AG09309 (cell line): ENCODE data around the gene LRRK1.

Experiments used
- DNase-seq: peaks from one replicate; pipeline ENCODE4 v3.0.0-alpha.2; 2010; ENCODE audit warnings: low read depth
- H3K4me3 ChIP-seq: 2 replicates; pipeline ENCODE4 v1.5.1; 2011; ENCODE audit warnings: mild to moderate bottlenecking, low read depth, low read length, moderate library complexity; ENCODE audit not compliant: control insufficient read depth
- CTCF ChIP-seq: IDR thresholded peaks from 2 replicates; pipeline ENCODE4 v1.5.1; 2011; ENCODE audit warnings: mild to moderate bottlenecking, low read depth, low read length, inconsistent platforms; ENCODE audit not compliant: insufficient read depth, control insufficient read depth; ENCODE audit errors: missing control alignments

LRRK1 gene

GRCh38 chr15:100932676-100933348 is 13.7 kb downstream of the LRRK1 start:
- TF ChIP-seq CTCF: no peak
- H3K4me3 ChIP-seq: no peak overlapping the region
- no peak for DNase-seq

GRCh38 chr15:100934166-100934565 is 15.0 kb downstream of the LRRK1 start:
- no peak for TF ChIP-seq CTCF
- no peak overlapping the region for H3K4me3 ChIP-seq
- no peak for DNase-seq

- peak; percentile 24 for TF ChIP-seq CTCF
- no peak overlapping the region for H3K4me3 ChIP-seq
- DNase-seq: no peak
Measured at GRCh38 chr15:100934726-100935125, 15.6 kb downstream of the LRRK1 start.

GRCh38 chr15:100937171-100937570 is 18.0 kb downstream of the LRRK1 start:
- no peak for DNase-seq
- H3K4me3 ChIP-seq: no peak overlapping the region
- no peak for TF ChIP-seq CTCF

GRCh38 chr15:100939791-100940190 is 20.6 kb downstream of the LRRK1 start:
- no peak for DNase-seq
- H3K4me3 ChIP-seq: no peak overlapping the region
- TF ChIP-seq CTCF: no peak

GRCh38 chr15:100940767-100941379 is 21.7 kb downstream of the LRRK1 start:
- H3K4me3 ChIP-seq: no peak overlapping the region
- TF ChIP-seq CTCF: no peak
- DNase-seq: no peak
